K562 treated with DMSO at 1 percent for 24 hours (cell line): ENCODE results near the gene FRG2. TPM values are rescaled to one million over a fixed set of nuclear protein-coding genes. Genes with fewer than 3 reads are reported as not detected.

ENCODE experiments used
- total RNA-seq: library from RNA; unstranded; fragments of 300-600 nt; gene quantifications from 2 replicates; pipeline ENCODE4 v1.2.3, GENCODE V29; 2022; ENCODE audit warnings: low read depth; ENCODE audit not compliant: insufficient read depth

Gene FRG2
- 0.72 and 1.1 TPM in 2 replicates for total RNA-seq

DNA sequence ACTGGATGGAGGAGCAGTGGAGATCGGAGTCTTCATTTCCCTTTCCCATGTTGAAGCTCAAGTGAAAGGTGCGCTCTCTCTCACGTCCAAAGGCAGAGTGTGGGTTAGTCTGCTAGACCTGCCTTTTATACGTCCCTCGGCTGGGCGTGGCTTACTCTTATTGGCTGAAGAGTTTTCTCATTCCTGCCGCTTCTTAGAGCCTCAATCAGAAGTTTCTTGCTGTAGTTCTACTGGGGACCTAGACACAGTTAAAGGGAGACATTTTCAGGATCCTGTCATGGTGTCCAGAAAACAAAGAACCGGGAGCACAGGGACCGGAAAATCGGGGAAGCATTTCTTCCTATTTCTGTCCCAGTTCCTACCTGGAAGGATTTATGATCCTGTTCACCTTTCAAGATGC lies at the start of gene FRG2:
TSS of gene FRG2 (minus strand) at position 101 of the 400 bp plus-strand sequence. CDS start at position 49, 52 bp downstream.

GRCh38 chr4:190064342-190064741 lies 37.3 kb upstream of the FRG2 start, which contains the start of gene DBET:
Gene DBET (plus strand): TSS chr4:190064502.

Other genes starting within 250 kb of the FRG2 start
- 44.6 and 46.6 TPM in 2 replicates for gene FRG1, start 86.4 kb downstream of the FRG2 start, total RNA-seq
- not detected in 2 replicates for gene DBET, start 37.2 kb upstream of the FRG2 start, total RNA-seq
- not detected in 2 replicates for gene DUX4, start 146.5 kb upstream of the FRG2 start, total RNA-seq